HL-60 (cell line): ENCODE results near the gene CCDC184.

Experiments
- DNase-seq, 2 experiments: peaks; one replicate each; pipeline ENCODE4 v3.0.0-alpha.2; 2010 to 2020; ENCODE audit warnings: low read depth in 1 of 2, low spot score in 1 of 2
- H3K27ac ChIP-seq: fragments of 250-450 bp; sonication (Bioruptor Pico); replicated peaks from 2 replicates; pipeline ENCODE4 v1.5.1; 2020; ENCODE audit warnings: mild to moderate bottlenecking, moderate library complexity
- H3K27me3 ChIP-seq: fragments of 250-450 bp; sonication (Bioruptor Pico); 2 replicates; pipeline ENCODE4 v1.5.1; 2021; ENCODE audit warnings: mild to moderate bottlenecking, moderate library complexity; ENCODE audit not compliant: insufficient read depth, poor library complexity, severe bottlenecking
- H3K4me3 ChIP-seq: replicated peaks from 2 replicates; pipeline ENCODE4 v1.5.1; 2011; ENCODE audit warnings: mild to moderate bottlenecking, control low read depth, low read length; ENCODE audit not compliant: insufficient read depth
- CTCF ChIP-seq: IDR thresholded peaks from one replicate; pipeline ENCODE4 v1.5.1; 2011; ENCODE audit warnings: low read length, control low read depth, inconsistent platforms; ENCODE audit not compliant: insufficient read depth
- GABPA ChIP-seq: IDR thresholded peaks from 2 replicates; pipeline ENCODE4 v1.6.1; 2012; ENCODE audit warnings: low read depth
- POLR2AphosphoS5 ChIP-seq: IDR thresholded peaks from 2 replicates; pipeline ENCODE4 v1.6.1; 2012; ENCODE audit warnings: low read depth
- REST ChIP-seq: IDR thresholded peaks from 2 replicates; pipeline ENCODE4 v1.6.1; 2012; ENCODE audit warnings: low read depth; ENCODE audit not compliant: insufficient replicate concordance
- SPI1 ChIP-seq: IDR thresholded peaks from 2 replicates; pipeline ENCODE4 v1.6.1; 2012; ENCODE audit warnings: low read depth, mild to moderate bottlenecking, borderline replicate concordance

CCDC184 gene

GRCh38 chr12:48199774-48200221 is 16.4 kb downstream of the CCDC184 start:
- TF ChIP-seq GABPA (no peak), REST (no peak), POLR2AphosphoS5 (no peak), SPI1 (no peak), CTCF (no peak)
- no peak overlapping the region for H3K4me3 ChIP-seq
- peak overlapping the region; percentile 93; the same call in 1 of the 2 replicates for H3K27ac ChIP-seq
- H3K27me3 ChIP-seq, result no peaks in the 10 kb centered on the region
- no peak for DNase-seq

- Histone ChIP-seq H3K27ac (no peak overlapping the region), H3K27me3 (no peaks in the 10 kb centered on the region), H3K4me3 (no peak overlapping the region)
- DNase-seq, result no peak
- TF ChIP-seq POLR2AphosphoS5, result no peak
- no peak for TF ChIP-seq CTCF
- no peak for TF ChIP-seq REST
- no peak for TF ChIP-seq GABPA
- no peak for TF ChIP-seq SPI1
Measured at GRCh38 chr12:48201091-48201490, 17.6 kb downstream of the CCDC184 start.

GRCh38 chr12:48201516-48201915 is 18.1 kb downstream of the CCDC184 start:
- Histone ChIP-seq H3K27me3 (no peaks in the 10 kb centered on the region), H3K27ac (no peak overlapping the region), H3K4me3 (no peak overlapping the region)
- no peak for DNase-seq
- no peak for TF ChIP-seq SPI1
- TF ChIP-seq POLR2AphosphoS5, result no peak
- TF ChIP-seq REST, result no peak
- no peak for TF ChIP-seq GABPA
- TF ChIP-seq CTCF, result no peak
